NCI-H510A (cell line): ENCODE results near the gene FCGBP.
"Not testable (repeated sequence)": the region's sequence is repeated elsewhere in the genome, so short reads cannot be mapped to it uniquely, and the experiment has no call there.

Experiments
- DNase-seq: peaks from one replicate; lab custom pipeline; 2025; lab: John Stamatoyannopoulos, UW

Gene FCGBP

GRCh38 chr19:39890755-39891551, 43.5 kb downstream of the FCGBP start:
- DNase-seq, result no peak

- not testable (repeated sequence) for DNase-seq
Observed at GRCh38 chr19:39889872-39890754, 44.3 kb downstream of the FCGBP start.

GRCh38 chr19:39887456-39887951, 46.9 kb downstream of the FCGBP start:
- not testable (repeated sequence) for DNase-seq

- DNase-seq, result not testable (repeated sequence)
Observed at GRCh38 chr19:39885821-39886554, 48.4 kb downstream of the FCGBP start.

- DNase-seq, result not testable (repeated sequence)
Observed at GRCh38 chr19:39884721-39885120, 49.7 kb downstream of the FCGBP start.
